Measurements from ENCODE around the gene TNFAIP8L3. TPM values are rescaled to one million over a fixed set of nuclear protein-coding genes. Genes with fewer than 3 reads are reported as not detected.
"Not testable (repeated sequence)": the region's sequence is repeated elsewhere in the genome, so short reads cannot be mapped to it uniquely, and the experiment has no call there.

Gene TNFAIP8L3
- 8.3 and 11.2 TPM in 2 replicates for total RNA-seq

DNA sequence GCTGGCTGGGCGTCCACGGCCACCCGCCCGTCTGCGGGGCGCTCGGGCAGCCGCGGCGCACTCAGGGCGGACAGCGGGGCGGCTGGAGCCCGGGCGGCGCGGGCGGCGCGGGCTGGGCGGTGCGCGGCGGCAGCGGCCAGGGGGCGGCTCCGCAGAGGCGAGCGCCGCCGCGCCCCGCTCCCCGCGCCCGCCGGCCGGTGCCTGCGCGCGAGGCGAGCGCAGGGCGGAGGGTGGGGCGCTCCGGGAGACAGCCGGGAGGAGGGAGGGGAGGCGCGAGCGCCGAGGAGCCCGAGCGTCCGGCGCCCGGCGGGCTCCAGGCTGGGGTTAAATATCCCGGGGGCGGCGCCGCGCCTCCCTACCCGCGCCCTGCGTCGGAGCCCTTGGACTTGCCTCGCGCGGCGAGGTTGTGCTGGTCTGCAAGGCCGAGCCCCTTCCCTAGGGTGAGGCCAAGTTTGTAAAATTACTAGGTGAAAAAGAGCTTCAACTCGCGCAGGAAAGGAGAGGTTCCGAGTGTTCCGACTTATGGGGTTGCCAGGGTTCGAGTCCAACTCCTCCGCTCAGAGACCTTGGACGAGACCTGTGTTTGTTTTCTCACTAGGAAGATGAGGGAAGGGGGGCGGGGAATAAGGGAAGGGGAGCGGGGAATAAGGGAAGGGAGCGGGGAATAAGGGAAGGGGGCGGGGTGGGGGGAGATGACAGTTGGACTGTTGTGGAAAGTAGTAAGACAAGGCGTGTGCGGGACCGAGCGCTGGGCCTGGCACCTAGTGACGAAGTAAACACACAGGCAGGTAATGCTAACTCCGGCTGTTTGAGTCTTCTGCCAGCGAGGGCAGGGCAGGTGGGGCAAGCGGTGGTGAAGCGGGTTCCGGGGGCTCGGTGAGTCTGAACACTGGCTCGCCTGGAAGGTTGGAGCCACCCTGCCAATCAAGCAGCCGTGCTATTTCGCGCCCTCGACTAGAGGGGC, at the start of gene TNFAIP8L3:
TSS of gene TNFAIP8L3 (minus strand) at position 301 of the 964 bp plus-strand sequence. CDS start 311 bp downstream, outside the sequence.
- no peaks in the 10 kb centered on the region for H3K36me3 ChIP-seq (ENCODE audit: insufficient read depth, low read length)
- H3K9me3 ChIP-seq (ENCODE audit: low read depth, low read length) = no peaks in the 10 kb centered on the region
- no peak within 1 kb of the TSS for H3K27ac ChIP-seq (ENCODE audit: low read depth, low read length)
- no peaks in the 10 kb centered on the region for H3K79me2 ChIP-seq (ENCODE audit: insufficient read depth, low read length)
- peak within 1 kb of the TSS; percentile 74 for H2AFZ ChIP-seq (ENCODE audit: low read length)
- no peaks in the 10 kb centered on the region for H4K20me1 ChIP-seq (ENCODE audit: insufficient read depth, low read length)
- TF ChIP-seq, protein P1, sequence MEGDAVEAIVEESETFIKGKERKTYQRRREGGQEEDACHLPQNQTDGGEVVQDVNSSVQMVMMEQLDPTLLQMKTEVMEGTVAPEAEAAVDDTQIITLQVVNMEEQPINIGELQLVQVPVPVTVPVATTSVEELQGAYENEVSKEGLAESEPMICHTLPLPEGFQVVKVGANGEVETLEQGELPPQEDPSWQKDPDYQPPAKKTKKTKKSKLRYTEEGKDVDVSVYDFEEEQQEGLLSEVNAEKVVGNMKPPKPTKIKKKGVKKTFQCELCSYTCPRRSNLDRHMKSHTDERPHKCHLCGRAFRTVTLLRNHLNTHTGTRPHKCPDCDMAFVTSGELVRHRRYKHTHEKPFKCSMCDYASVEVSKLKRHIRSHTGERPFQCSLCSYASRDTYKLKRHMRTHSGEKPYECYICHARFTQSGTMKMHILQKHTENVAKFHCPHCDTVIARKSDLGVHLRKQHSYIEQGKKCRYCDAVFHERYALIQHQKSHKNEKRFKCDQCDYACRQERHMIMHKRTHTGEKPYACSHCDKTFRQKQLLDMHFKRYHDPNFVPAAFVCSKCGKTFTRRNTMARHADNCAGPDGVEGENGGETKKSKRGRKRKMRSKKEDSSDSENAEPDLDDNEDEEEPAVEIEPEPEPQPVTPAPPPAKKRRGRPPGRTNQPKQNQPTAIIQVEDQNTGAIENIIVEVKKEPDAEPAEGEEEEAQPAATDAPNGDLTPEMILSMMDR (IDR thresholded peaks at IDR 0.05; ENCODE audit: extremely low read depth, low read depth, low read length) = no peak
- peaks cover 16% of the 10 kb centered on the region for H3K4me1 ChIP-seq (ENCODE audit: insufficient read depth, low read length)
- H3K4me2 ChIP-seq (ENCODE audit: insufficient read depth, low read length) = peak within 1 kb of the TSS; percentile 90
- peaks cover 21% of the 10 kb centered on the region for H3K27me3 ChIP-seq (ENCODE audit: insufficient read depth, low read length)
- H3K4me3 ChIP-seq (ENCODE audit: insufficient read depth, low read length) = peak within 1 kb of the TSS; percentile 73
- peak; percentile 91 for DNase-seq (ENCODE audit: insufficient read length, low spot score, missing footprints)

DNA sequence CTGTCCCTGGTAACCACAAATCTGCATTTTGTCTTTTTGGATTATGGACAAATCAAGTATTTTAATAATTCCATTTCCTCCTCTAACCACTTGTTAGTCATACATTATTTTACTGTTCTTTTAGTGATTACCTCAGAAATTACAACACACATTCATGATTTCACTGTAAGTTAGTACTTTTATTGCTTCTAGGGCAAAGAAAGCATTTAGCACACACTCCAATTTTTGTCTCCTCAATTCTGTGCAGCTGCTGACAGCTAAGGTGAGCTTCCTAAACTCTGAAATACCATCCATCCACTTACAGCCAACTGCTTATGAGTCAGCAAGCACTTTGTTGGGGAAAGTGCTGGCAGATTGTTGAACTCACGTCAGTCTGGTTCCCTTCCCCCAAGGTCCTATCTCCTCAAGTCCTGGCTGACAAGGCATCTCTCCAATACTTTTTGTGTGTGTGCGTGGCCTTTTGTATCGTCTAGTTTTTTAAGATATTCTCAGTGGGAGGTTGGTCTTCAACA, 49.4 kb upstream of the TNFAIP8L3 start:
- TF ChIP-seq, protein P1 (IDR thresholded peaks at IDR 0.05; ENCODE audit: extremely low read depth, low read depth, low read length) = no peak
- Histone ChIP-seq H3K36me3 (ENCODE audit: insufficient read depth, low read length) (no peaks in the 10 kb centered on the region), H4K20me1 (ENCODE audit: insufficient read depth, low read length) (no peaks in the 10 kb centered on the region), H3K4me1 (ENCODE audit: insufficient read depth, low read length) (peaks cover 12% of the 10 kb centered on the region), H3K27me3 (ENCODE audit: insufficient read depth, low read length) (no peaks in the 10 kb centered on the region), H3K9me3 (ENCODE audit: low read depth, low read length) (peaks cover 2% of the 10 kb centered on the region), H3K4me2 (ENCODE audit: insufficient read depth, low read length) (peak overlapping the region; percentile 38), H3K79me2 (ENCODE audit: insufficient read depth, low read length) (no peaks in the 10 kb centered on the region), H3K4me3 (ENCODE audit: insufficient read depth, low read length) (no peak overlapping the region), H2AFZ (ENCODE audit: low read length) (no peak overlapping the region), H3K27ac (ENCODE audit: low read depth, low read length) (peak overlapping the region; percentile 35)
- DNase-seq (ENCODE audit: insufficient read length, low spot score, missing footprints) = peak; percentile 85

DNA sequence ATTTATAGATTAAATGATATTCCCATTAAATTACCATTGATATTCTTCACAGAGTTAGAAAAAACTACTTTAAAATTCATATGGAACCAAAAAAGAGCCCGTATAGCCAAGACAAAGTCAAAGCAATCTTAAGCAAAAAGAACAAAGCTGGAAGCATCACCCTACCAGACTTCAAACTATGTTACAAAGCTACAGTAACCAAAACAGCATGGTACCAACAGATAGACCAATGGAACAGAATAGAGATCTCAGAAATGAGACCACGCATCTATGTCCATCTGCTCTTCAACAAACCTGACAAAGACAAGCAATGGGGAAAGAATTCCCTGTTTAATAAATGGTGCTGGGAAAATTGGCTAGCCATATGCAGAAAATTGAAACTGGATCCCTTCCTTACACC, 45.6 kb upstream of the TNFAIP8L3 start:
- not testable (repeated sequence) for H3K27ac ChIP-seq (ENCODE audit: low read depth, low read length); H3K27me3 ChIP-seq (ENCODE audit: insufficient read depth, low read length); H3K79me2 ChIP-seq (ENCODE audit: insufficient read depth, low read length); DNase-seq (ENCODE audit: insufficient read length, low spot score, missing footprints); H3K4me3 ChIP-seq (ENCODE audit: insufficient read depth, low read length); H3K36me3 ChIP-seq (ENCODE audit: insufficient read depth, low read length); H3K4me2 ChIP-seq (ENCODE audit: insufficient read depth, low read length); H3K9me3 ChIP-seq (ENCODE audit: low read depth, low read length); H2AFZ ChIP-seq (ENCODE audit: low read length); H4K20me1 ChIP-seq (ENCODE audit: insufficient read depth, low read length)
- H3K4me1 ChIP-seq (ENCODE audit: insufficient read depth, low read length) = peaks cover 12% of the 10 kb centered on the region

DNA sequence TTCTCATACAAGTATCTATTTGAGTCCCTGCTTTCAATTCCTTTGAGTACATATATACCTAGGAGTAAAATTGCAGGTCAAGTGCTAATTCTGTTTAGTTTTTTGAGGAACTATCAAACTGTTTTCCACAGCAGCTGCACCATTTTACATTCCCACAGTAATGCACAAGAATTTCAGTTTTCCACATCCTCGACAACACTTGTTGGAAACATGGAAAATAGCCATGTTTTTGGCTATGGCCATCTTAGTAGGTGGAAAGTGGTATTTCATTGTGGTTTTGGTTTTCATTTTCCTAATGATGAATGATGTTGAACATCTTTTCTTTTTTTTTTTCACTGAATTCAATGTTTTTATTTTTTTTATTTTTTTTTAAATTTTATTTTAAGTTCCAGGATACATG, 44.4 kb upstream of the TNFAIP8L3 start:
- no peak for DNase-seq (ENCODE audit: insufficient read length, low spot score, missing footprints)
- no peaks in the 10 kb centered on the region for H3K79me2 ChIP-seq (ENCODE audit: insufficient read depth, low read length)
- H3K36me3 ChIP-seq (ENCODE audit: insufficient read depth, low read length) = no peaks in the 10 kb centered on the region
- no peaks in the 10 kb centered on the region for H3K27me3 ChIP-seq (ENCODE audit: insufficient read depth, low read length)
- peaks cover 2% of the 10 kb centered on the region for H3K9me3 ChIP-seq (ENCODE audit: low read depth, low read length)
- no peak overlapping the region for H2AFZ ChIP-seq (ENCODE audit: low read length)
- no peak overlapping the region for H3K27ac ChIP-seq (ENCODE audit: low read depth, low read length)
- TF ChIP-seq, protein P1 (IDR thresholded peaks at IDR 0.05; ENCODE audit: extremely low read depth, low read depth, low read length) = no peak
- H3K4me2 ChIP-seq (ENCODE audit: insufficient read depth, low read length) = no peak overlapping the region
- no peaks in the 10 kb centered on the region for H4K20me1 ChIP-seq (ENCODE audit: insufficient read depth, low read length)
- H3K4me3 ChIP-seq (ENCODE audit: insufficient read depth, low read length) = no peak overlapping the region
- H3K4me1 ChIP-seq (ENCODE audit: insufficient read depth, low read length) = peaks cover 4% of the 10 kb centered on the region

Measured in osteoblast (primary cell).